SU-DHL-6 (cell line): ENCODE results near the gene APOC3.

Source experiments
- H2AFZ ChIP-seq: fragments of 200-600 bp; sonication (generic); 2 replicates; pipeline ENCODE4 v1.6.1; 2014; ENCODE audit warnings: low read depth, mild to moderate bottlenecking, moderate library complexity, mixed read lengths, antibody characterized with exemption, low read length; ENCODE audit not compliant: severe bottlenecking
- H3F3A ChIP-seq: fragments of 200-600 bp; shearing (Covaris generic); 2 replicates; pipeline ENCODE4 v1.6.0; 2016; ENCODE audit warnings: antibody characterized with exemption, mild to moderate bottlenecking; ENCODE audit not compliant: insufficient read depth
- H3K27ac ChIP-seq: fragments of 200-600 bp; sonication (generic); 2 replicates; pipeline ENCODE4 v1.5.1; 2016; ENCODE audit warnings: low read depth, mild to moderate bottlenecking, low read length, moderate library complexity, mixed read lengths
- H3K27me3 ChIP-seq: fragments of 200-600 bp; sonication (generic), shearing (Covaris generic); 2 replicates; pipeline ENCODE4 v1.6.0; 2014; ENCODE audit warnings: mild to moderate bottlenecking, low read length
- H3K36me3 ChIP-seq: fragments of 200-600 bp; sonication (generic); 2 replicates; pipeline ENCODE4 v1.6.1; 2014; ENCODE audit warnings: mild to moderate bottlenecking, low read length, mixed read lengths
- H3K4me2 ChIP-seq: fragments of 300-600, 200-600 bp; shearing (Covaris generic), sonication (generic); 2 replicates; pipeline ENCODE4 v1.6.0; 2014; ENCODE audit warnings: low read length, low read depth, mild to moderate bottlenecking; ENCODE audit not compliant: poor library complexity, severe bottlenecking
- H3K4me3 ChIP-seq: fragments of 200-600 bp; sonication (generic); 2 replicates; pipeline ENCODE4 v1.5.1; 2014; ENCODE audit warnings: antibody characterized with exemption, low read length, mild to moderate bottlenecking, mixed read lengths; ENCODE audit not compliant: insufficient read depth, poor library complexity, severe bottlenecking
- H3K79me2 ChIP-seq: fragments of 200-600 bp; sonication (generic); 2 replicates; pipeline ENCODE4 v1.6.1; 2014; ENCODE audit warnings: mild to moderate bottlenecking, low read length, moderate library complexity; ENCODE audit not compliant: insufficient read depth
- H3K9ac ChIP-seq: fragments of 200-600 bp; sonication (generic); 2 replicates; pipeline ENCODE4 v1.7.0; 2014; ENCODE audit warnings: mild to moderate bottlenecking, low read length
- H3K9me2 ChIP-seq: fragments of 200-600 bp; sonication (generic); replicated peaks from 2 replicates; pipeline ENCODE4 v1.6.1; 2014; ENCODE audit warnings: low read length; ENCODE audit not compliant: insufficient read depth
- H3K9me3 ChIP-seq: fragments of 200-600 bp; sonication (generic); 2 replicates; pipeline ENCODE4 v1.6.1; 2014; ENCODE audit warnings: low read length, mixed read lengths; ENCODE audit not compliant: insufficient read depth
- H4K20me1 ChIP-seq: fragments of 200-600 bp; sonication (generic); 2 replicates; pipeline ENCODE4 v1.6.1; 2014; ENCODE audit warnings: low read depth, mild to moderate bottlenecking, antibody characterized with exemption, low read length, moderate library complexity, mixed read lengths
- EZH2phosphoT487 ChIP-seq: fragments of 200-600 bp; sonication (generic), shearing (Covaris generic); conservative IDR thresholded peaks from 2 replicates; pipeline ENCODE4 v1.6.1; 2018; ENCODE audit warnings: mild to moderate bottlenecking, antibody characterized with exemption, low read length, moderate library complexity, mixed read lengths
- TF ChIP-seq, protein P1 (sequence below): fragments of 200-600 bp; sonication (generic); IDR thresholded peaks from one replicate; pipeline ENCODE4 v1.5.1; 2017; ENCODE audit warnings: antibody characterized with exemption, mild to moderate bottlenecking, low read length, moderate library complexity; ENCODE audit not compliant: insufficient read depth, poor library complexity, severe bottlenecking

APOC3 gene

DNA sequence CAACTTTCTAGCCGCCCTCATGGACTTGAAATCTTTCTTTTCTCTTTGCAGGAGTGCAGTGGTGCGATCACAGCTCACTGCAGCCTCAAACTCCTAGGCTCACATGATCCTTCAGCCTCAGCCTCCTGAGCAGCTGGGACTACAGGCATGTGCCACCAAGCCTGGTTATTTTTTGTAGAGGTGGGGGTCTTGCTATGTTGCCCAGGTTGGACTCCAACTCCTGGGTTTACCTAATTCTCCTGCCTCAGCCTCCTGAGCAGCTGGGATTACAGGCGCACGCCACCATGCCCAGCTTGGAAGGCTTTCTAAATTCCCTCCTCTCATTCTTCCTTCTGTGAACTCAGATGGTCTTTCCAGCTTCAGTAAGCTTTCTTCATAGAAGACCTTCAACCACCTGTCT lies 12.4 kb downstream of the APOC3 start:
- H4K20me1 ChIP-seq: no peaks in the 10 kb centered on the region
- TF ChIP-seq, protein P1, sequence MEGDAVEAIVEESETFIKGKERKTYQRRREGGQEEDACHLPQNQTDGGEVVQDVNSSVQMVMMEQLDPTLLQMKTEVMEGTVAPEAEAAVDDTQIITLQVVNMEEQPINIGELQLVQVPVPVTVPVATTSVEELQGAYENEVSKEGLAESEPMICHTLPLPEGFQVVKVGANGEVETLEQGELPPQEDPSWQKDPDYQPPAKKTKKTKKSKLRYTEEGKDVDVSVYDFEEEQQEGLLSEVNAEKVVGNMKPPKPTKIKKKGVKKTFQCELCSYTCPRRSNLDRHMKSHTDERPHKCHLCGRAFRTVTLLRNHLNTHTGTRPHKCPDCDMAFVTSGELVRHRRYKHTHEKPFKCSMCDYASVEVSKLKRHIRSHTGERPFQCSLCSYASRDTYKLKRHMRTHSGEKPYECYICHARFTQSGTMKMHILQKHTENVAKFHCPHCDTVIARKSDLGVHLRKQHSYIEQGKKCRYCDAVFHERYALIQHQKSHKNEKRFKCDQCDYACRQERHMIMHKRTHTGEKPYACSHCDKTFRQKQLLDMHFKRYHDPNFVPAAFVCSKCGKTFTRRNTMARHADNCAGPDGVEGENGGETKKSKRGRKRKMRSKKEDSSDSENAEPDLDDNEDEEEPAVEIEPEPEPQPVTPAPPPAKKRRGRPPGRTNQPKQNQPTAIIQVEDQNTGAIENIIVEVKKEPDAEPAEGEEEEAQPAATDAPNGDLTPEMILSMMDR: no peak
- TF ChIP-seq EZH2phosphoT487: no peak

GRCh38 chr11:116842909-116843308 lies 13.2 kb downstream of the APOC3 start:
- Histone ChIP-seq H3K9me3 (no peaks in the 10 kb centered on the region), H3K79me2 (no peaks in the 10 kb centered on the region), H3K27ac (no peak overlapping the region), H3F3A (no peaks in the 10 kb centered on the region), H3K4me3 (no peak overlapping the region), H3K4me2 (no peak overlapping the region), H3K9me2 (no peaks in the 10 kb centered on the region), H3K36me3 (no peaks in the 10 kb centered on the region), H2AFZ (no peak overlapping the region), H3K27me3 (no peaks in the 10 kb centered on the region), H3K9ac (no peak overlapping the region), H4K20me1 (no peaks in the 10 kb centered on the region)
- TF ChIP-seq, protein P1: no peak
- no peak for TF ChIP-seq EZH2phosphoT487

More for the DNA sequence above, 12.4 kb downstream of the APOC3 start:
- H3K27me3 ChIP-seq: no peaks in the 10 kb centered on the region
- H3K79me2 ChIP-seq: no peaks in the 10 kb centered on the region
- no peaks in the 10 kb centered on the region for H3F3A ChIP-seq
- H3K9ac ChIP-seq: no peak overlapping the region
- H2AFZ ChIP-seq: no peak overlapping the region
- H3K4me2 ChIP-seq: no peak overlapping the region
- no peak overlapping the region for H3K4me3 ChIP-seq
- no peaks in the 10 kb centered on the region for H3K9me3 ChIP-seq
- no peaks in the 10 kb centered on the region for H3K36me3 ChIP-seq
- no peaks in the 10 kb centered on the region for H3K9me2 ChIP-seq
- H3K27ac ChIP-seq: no peak overlapping the region

DNA sequence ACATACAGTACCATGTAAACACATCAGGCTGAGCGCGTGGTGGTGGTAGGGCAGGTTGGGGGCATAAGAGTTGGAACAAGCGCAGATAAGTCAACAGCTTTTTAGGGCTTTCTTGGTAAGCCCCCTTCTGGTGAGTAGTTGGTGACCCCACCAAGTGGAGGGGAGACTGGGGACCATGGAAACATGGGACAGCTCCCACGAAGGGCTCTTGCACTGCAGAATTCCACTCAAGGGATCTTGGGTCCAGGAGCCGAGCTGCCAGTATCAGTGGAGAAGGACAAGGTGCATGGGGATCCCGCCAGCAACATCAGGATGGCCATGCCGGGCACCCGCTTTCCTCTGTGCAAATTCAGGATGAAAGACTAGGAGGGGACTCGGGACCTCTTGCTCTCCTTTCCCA lies 14.0 kb downstream of the APOC3 start:
- H3K9me2 ChIP-seq: no peaks in the 10 kb centered on the region
- TF ChIP-seq, protein P1: no peak
- TF ChIP-seq EZH2phosphoT487: no peak
- no peak overlapping the region for H3K27ac ChIP-seq
- H3K36me3 ChIP-seq: no peaks in the 10 kb centered on the region
- H3K27me3 ChIP-seq: no peaks in the 10 kb centered on the region
- H3F3A ChIP-seq: no peaks in the 10 kb centered on the region
- no peaks in the 10 kb centered on the region for H3K79me2 ChIP-seq
- H3K4me3 ChIP-seq: no peak overlapping the region
- no peak overlapping the region for H2AFZ ChIP-seq
- H4K20me1 ChIP-seq: no peaks in the 10 kb centered on the region
- H3K9me3 ChIP-seq: no peaks in the 10 kb centered on the region
- H3K9ac ChIP-seq: no peak overlapping the region
- H3K4me2 ChIP-seq: no peak overlapping the region

DNA sequence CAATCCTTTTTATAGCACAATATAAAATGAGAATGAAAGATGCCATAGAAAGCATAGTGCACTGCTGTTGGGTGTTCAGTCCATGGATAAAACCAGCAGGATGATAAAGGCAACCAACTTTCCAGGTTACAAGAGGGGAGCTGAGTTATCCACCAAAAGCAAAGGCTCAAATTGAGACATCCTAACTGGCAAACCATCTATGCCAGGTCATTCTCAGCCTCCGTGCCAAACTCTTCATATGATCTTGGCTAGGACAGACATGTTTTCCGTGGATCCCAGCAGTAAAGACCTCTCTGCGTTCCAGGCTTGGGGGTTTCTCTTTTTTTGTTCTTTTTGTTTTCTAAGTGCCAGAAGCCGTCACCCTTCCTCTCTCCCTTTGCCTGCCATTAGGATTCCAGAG lies 15.0 kb downstream of the APOC3 start:
- no peaks in the 10 kb centered on the region for H3K9me2 ChIP-seq
- no peaks in the 10 kb centered on the region for H4K20me1 ChIP-seq
- H3K4me2 ChIP-seq: no peak overlapping the region

More for the DNA sequence above, 15.0 kb downstream of the APOC3 start:
- Histone ChIP-seq H3K36me3 (no peaks in the 10 kb centered on the region), H3K9me3 (no peaks in the 10 kb centered on the region), H3K4me3 (no peak overlapping the region), H3K9ac (no peak overlapping the region), H3K27ac (no peak overlapping the region), H3K27me3 (no peaks in the 10 kb centered on the region), H3F3A (no peaks in the 10 kb centered on the region), H2AFZ (no peak overlapping the region), H3K79me2 (no peaks in the 10 kb centered on the region)
- TF ChIP-seq EZH2phosphoT487: no peak
- TF ChIP-seq, protein P1: no peak
